K562 (cell line): ENCODE results near the gene CUL1. TPM values are rescaled to one million over a fixed set of nuclear protein-coding genes. Genes with fewer than 3 reads are reported as not detected.

Experiments used
- ATAC-seq: fragments of 200-7000 bp; cut with Tn5 transposase; 3 replicates; pipeline ENCODE4 v1.9.1; 2020; ENCODE audit warnings: moderate library complexity
- BruUV-seq: library from RNA; stranded (reverse); fragments of 400-500 nt; replicated peaks from 2 replicates; lab custom pipeline; 2021; lab: Mats Ljungman, UMichigan
- CTCF ChIA-PET: fragments of 300-600 bp; formaldehyde crosslinking; extraction: SDS; loops from one replicate; lab custom pipeline; 2021; ENCODE audit warnings: low intra/inter-chr PET ratio; lab: Yijun Ruan, JAX
- POLR2A ChIA-PET: fragments of 300-600, 350-650 bp; sonication (Branson Sonifier 250); formaldehyde crosslinking; extraction: SDS; loops from one replicate; lab custom pipeline; 2021; ENCODE audit warnings: antibody characterized with exemption, inconsistent platforms; lab: Yijun Ruan, JAX
- DNase-seq, 4 experiments: peaks; one replicate each; pipeline versions ENCODE4 v3.0.0 to v3.0.0-alpha.2; 2011 to 2018; ENCODE audit warnings: low spot score in 3 of 4, mixed read lengths in 3 of 4; ENCODE audit errors: extremely low read depth in 1 of 4
- FAIRE-seq: peaks from 2 replicates; lab custom pipeline; 2011; peaks lifted over from hg19 to GRCh38; lab: Jason Lieb, UNC
- H2AFZ ChIP-seq: 2 replicates; pipeline ENCODE4 v1.6.0; 2011; ENCODE audit warnings: low read depth, low read length, control low read depth, inconsistent platforms
- H3K27ac ChIP-seq: fragments of 200-600 bp; 3 replicates; pipeline ENCODE4 v1.8.0; 2011; ENCODE audit warnings: low read depth, mild to moderate bottlenecking, control low read depth, inconsistent platforms, low read length, moderate library complexity, mixed read lengths; ENCODE audit errors: extremely low read depth
- H3K27me3 ChIP-seq, 2 experiments: fragments of 300-600 bp in 1 of 2; 2 replicates in 1 of 2; 3 replicates in 1 of 2; pipeline versions ENCODE4 v1.6.0 to v1.8.0; 2011; ENCODE audit warnings: inconsistent platforms in 2 of 2, low read length in 2 of 2, mild to moderate bottlenecking in 1 of 2, mixed read lengths in 1 of 2, moderate library complexity in 1 of 2; ENCODE audit not compliant: control insufficient read depth in 2 of 2, insufficient read depth in 2 of 2
- H3K36me3 ChIP-seq: fragments of 300-600 bp; 3 replicates; pipeline ENCODE4 v1.8.0; 2011; ENCODE audit warnings: mild to moderate bottlenecking, low read length, inconsistent platforms; ENCODE audit not compliant: control insufficient read depth, insufficient read depth
- H3K4me1 ChIP-seq, 2 experiments: fragments of 200-600 bp in 1 of 2; replicated peaks in 1 of 2; 2 replicates in 1 of 2; 3 replicates in 1 of 2; pipeline versions ENCODE4 v1.5.1 to v1.8.0; 2011; ENCODE audit warnings: inconsistent platforms in 2 of 2, low read length in 2 of 2, mild to moderate bottlenecking in 1 of 2, mixed read lengths in 1 of 2, moderate library complexity in 1 of 2; ENCODE audit not compliant: control insufficient read depth in 2 of 2, insufficient read depth in 2 of 2
- H3K4me2 ChIP-seq: 2 replicates; pipeline ENCODE4 v1.6.1; 2011; ENCODE audit warnings: low read length, control low read depth, inconsistent platforms, mixed read lengths; ENCODE audit not compliant: insufficient read depth
- H3K4me3 ChIP-seq: fragments of 200-600 bp; sonication (generic), shearing (Covaris generic); 2 replicates; pipeline ENCODE4 v1.5.1; 2016; ENCODE audit warnings: control low read depth, inconsistent platforms
- H3K79me2 ChIP-seq: fragments of 200-600 bp; 3 replicates; pipeline ENCODE4 v1.8.0; 2011; ENCODE audit warnings: low read length, inconsistent platforms; ENCODE audit not compliant: control insufficient read depth, insufficient read depth
- H3K9ac ChIP-seq, 2 experiments: 2 replicates each; pipeline versions ENCODE4 v1.6.0 to v1.6.1; 2011; ENCODE audit warnings: low read depth in 2 of 2, low read length in 2 of 2, control low read depth in 1 of 2, inconsistent platforms in 1 of 2, mild to moderate bottlenecking in 1 of 2, mixed read lengths in 1 of 2; ENCODE audit not compliant: insufficient read depth in 1 of 2
- H3K9me1 ChIP-seq: one replicate; pipeline ENCODE4 v1.6.0; 2011; ENCODE audit warnings: inconsistent platforms, mild to moderate bottlenecking, low read length, moderate library complexity; ENCODE audit not compliant: control insufficient read depth, insufficient read depth
- H3K9me3 ChIP-seq: replicated peaks from 2 replicates; pipeline ENCODE4 v1.5.1; 2011; ENCODE audit warnings: low read depth, low read length, inconsistent platforms; ENCODE audit not compliant: control insufficient read depth, insufficient read depth
- H4K20me1 ChIP-seq: replicated peaks from 2 replicates; pipeline ENCODE4 v1.6.1; 2011; ENCODE audit warnings: low read length, inconsistent platforms, mixed read lengths; ENCODE audit not compliant: control insufficient read depth, insufficient read depth
- CC2D1A ChIP-seq: fragments of 450-650 bp; IDR thresholded peaks from 2 replicates; pipeline ENCODE4 v1.6.1; 2017; ENCODE audit warnings: mild to moderate bottlenecking
- ELF2 ChIP-seq: fragments of 250-450 bp; sonication (Bioruptor Pico); IDR thresholded peaks from 2 replicates; pipeline ENCODE4 v1.5.0; 2021; ENCODE audit warnings: mild to moderate bottlenecking
- ETV5 ChIP-seq: sonication (generic); formaldehyde crosslinking; IDR thresholded peaks from 2 replicates; pipeline ENCODE4 v1.4.0; 2020; ENCODE audit warnings: low read depth, mild to moderate bottlenecking, missing genetic modification reagents
- HNRNPLL ChIP-seq: fragments of 200-400 bp; formaldehyde crosslinking; IDR thresholded peaks from 2 replicates; pipeline ENCODE4 v1.6.1; 2017; ENCODE audit warnings: low read length, low read depth, mild to moderate bottlenecking; ENCODE audit not compliant: poor library complexity, severe bottlenecking
- MAZ ChIP-seq, 2 experiments: fragments of 450-650 bp in 1 of 2; sonication (generic) in 1 of 2; formaldehyde crosslinking; IDR thresholded peaks in 1 of 2; conservative IDR thresholded peaks in 1 of 2; 2 replicates each; pipeline versions ENCODE4 v1.4.0 to v1.5.0; 2020; ENCODE audit warnings: mild to moderate bottlenecking in 1 of 2, missing genetic modification reagents in 1 of 2
- NR2C1 ChIP-seq, 2 experiments: fragments of 450-650 bp; IDR thresholded peaks; 2 replicates each; pipeline ENCODE4 v1.6.1; 2017; ENCODE audit warnings: mild to moderate bottlenecking in 2 of 2, antibody characterized with exemption in 1 of 2, inconsistent platforms in 1 of 2, missing compliant biosample characterization in 1 of 2, missing genetic modification characterization in 1 of 2
- NR3C1 ChIP-seq: sonication (generic); formaldehyde crosslinking; IDR thresholded peaks from 2 replicates; pipeline ENCODE4 v1.8.1; 2022; ENCODE audit warnings: missing genetic modification reagents
- TAF9B ChIP-seq: fragments of 450-650 bp; IDR thresholded peaks from 2 replicates; pipeline ENCODE4 v1.6.1; 2018; ENCODE audit warnings: mild to moderate bottlenecking; ENCODE audit not compliant: partially characterized antibody
- TSC22D4 ChIP-seq: fragments of 450-650 bp; IDR thresholded peaks from 2 replicates; pipeline ENCODE4 v1.6.1; 2016; ENCODE audit warnings: missing genetic modification characterization, missing biosample characterization, control low read depth
- ZNF3 ChIP-seq: fragments of 250-450 bp; sonication (Bioruptor Pico); IDR thresholded peaks from 2 replicates; pipeline ENCODE4 v1.5.0; 2021; ENCODE audit warnings: mild to moderate bottlenecking, moderate library complexity
- WGBS: fragments of 100-300 bp; shearing (Covaris generic); methylation state at CpG from one replicate; pipeline ENCODE4 v1.1.6; 2016; ENCODE audit warnings: low coverage, mixed read lengths; ENCODE audit not compliant: insufficient coverage; ENCODE audit errors: missing lambda C conversion rate; 5-methylcytosine and 5-hydroxymethylcytosine counted together
- in situ Hi-C: fragments of 300-500 bp; cut with MboI; formaldehyde crosslinking; loops from 4 replicates; pipeline ENCODE4 v1.15.0; 2018; ENCODE audit warnings: inconsistent platforms, mixed read lengths
- intact Hi-C: fragments of 100-400 bp; cut with micrococcal nuclease; formaldehyde crosslinking; loops from 2 replicates; pipeline ENCODE4 v1.14.2; 2022
- polyA plus RNA-seq, 8 experiments: library from polyadenylated mRNA; depleted of rRNA in 4 of 8; stranded (reverse) in 5 of 8; unstranded in 3 of 8; fragments of >200 nt; fragmentation: Nextera tagmentation in 2 of 8; fragmentation: Illumina TruSeq in 1 of 8; extraction: Ambion mirVana in 2 of 8; extraction: Trizol in 1 of 8; gene quantifications; 2 replicates each; pipeline versions ENCODE4 v1.2.1 to v1.2.3, GENCODE V29; 2011 to 2014; ENCODE audit warnings: inconsistent platforms in 1 of 8, missing spikeins in 1 of 8
- total RNA-seq, 7 experiments: library from RNA; depleted of rRNA in 6 of 7; stranded (reverse); fragments of >200 nt in 6 of 7; fragmentation: Illumina TruSeq in 2 of 7; extraction: Trizol in 2 of 7; gene quantifications; 2 replicates each; pipeline versions ENCODE4 v1.2.1 to v1.2.3, GENCODE V29; 2011 to 2021; ENCODE audit warnings: low replicate concordance in 1 of 7
- TF ChIP-seq, protein P1 (sequence below): sonication (generic); formaldehyde crosslinking; IDR thresholded peaks from 2 replicates; pipeline ENCODE4 v1.8.0; 2023; ENCODE audit warnings: mild to moderate bottlenecking, missing genetic modification reagents
- TF ChIP-seq, protein P2 (sequence below), 3 experiments: fragments of 200-800 bp in 1 of 3; sonication (Bioruptor generic) in 1 of 3; sonication (generic) in 1 of 3; formaldehyde crosslinking in 1 of 3; IDR thresholded peaks; 2 replicates each; pipeline versions ENCODE4 v1.6.1 to v1.8.0; 2016 to 2022; ENCODE audit warnings: mild to moderate bottlenecking in 2 of 3, missing compliant biosample characterization in 2 of 3, missing genetic modification characterization in 2 of 3, missing genetic modification reagents in 1 of 3
- TF ChIP-seq, protein P3 (sequence below), 2 experiments: fragments of 450-650 bp in 1 of 2; sonication (generic) in 1 of 2; formaldehyde crosslinking; conservative IDR thresholded peaks; 2 replicates each; pipeline versions ENCODE4 v1.4.0 to v1.8.1; 2020 to 2022; ENCODE audit warnings: mild to moderate bottlenecking in 1 of 2, missing genetic modification reagents in 1 of 2
- TF ChIP-seq, protein P4 (sequence below): sonication (generic); formaldehyde crosslinking; IDR thresholded peaks from 2 replicates; pipeline ENCODE4 v1.8.0; 2022; ENCODE audit warnings: mild to moderate bottlenecking, missing genetic modification reagents

The CUL1 gene
- total and polyA plus RNA-seq, 9 of the 15 experiments (the other 6 are each of a cell fraction or from before 2014, with no cell fraction given) = 31.5 to 107 (median 96.5) TPM

DNA sequence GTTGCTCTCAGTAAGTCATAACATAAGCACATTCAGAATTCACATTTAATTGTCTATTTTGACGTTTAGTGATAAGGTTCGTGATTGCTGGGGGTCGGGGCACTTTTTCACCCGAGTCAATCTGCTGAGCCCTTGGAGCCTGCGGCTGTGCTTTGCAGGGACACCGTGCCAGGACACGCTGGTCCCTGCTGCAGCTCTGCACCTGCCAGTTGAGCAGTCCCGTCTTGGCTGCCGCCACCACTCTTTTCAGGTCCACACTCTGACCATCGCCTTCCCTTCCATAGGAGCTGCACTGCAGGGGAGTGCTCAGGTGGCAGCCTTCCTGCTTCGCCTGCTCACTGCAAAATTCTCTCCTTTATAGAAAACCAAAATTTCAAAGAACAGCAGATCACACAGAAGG is 36.4 kb downstream of the CUL1 start:
- H3K79me2 ChIP-seq = peaks cover 76% of the 10 kb centered on the region
- BruUV-seq = no TSS peak
- no peaks in the 10 kb centered on the region for H3K9me1 ChIP-seq
- peaks cover 7 to 9% of the 10 kb centered on the region in 2 experiments; a peak in 3 of 5 replicates for H3K4me1 ChIP-seq
- ChIA-PET POLR2A (no interaction called here), CTCF (no interaction called here)
- ATAC-seq = no peak
- no peaks in the 10 kb centered on the region for H3K27me3 ChIP-seq
- no peak for DNase-seq
- peaks cover 95% of the 10 kb centered on the region for H3K36me3 ChIP-seq
- FAIRE-seq = no peak
- no peak overlapping the region for H3K9ac ChIP-seq
- no peak overlapping the region for H3K4me3 ChIP-seq
- H3K9me3 ChIP-seq = no peaks in the 10 kb centered on the region
- 79% methylated on average over 11 of the region's 11 CpGs for WGBS
- H4K20me1 ChIP-seq = no peaks in the 10 kb centered on the region; the same call in none of the 2 replicates
- in situ Hi-C loops = no loop called here
- intact Hi-C loops = no loop called here
- H2AFZ ChIP-seq = no peak overlapping the region
- H3K4me2 ChIP-seq = no peak overlapping the region
- no peak overlapping the region for H3K27ac ChIP-seq
- TF ChIP-seq TSC22D4 (tag) = no peak
- TF ChIP-seq NR2C1 (IDR thresholded peaks at IDR 0.05) = no peak
- no peak for TF ChIP-seq NR2C1 (tag; IDR thresholded peaks at IDR 0.05)
- TF ChIP-seq CC2D1A = no peak
- TF ChIP-seq ZNF3 (CRISPR knock-in tag) = no peak
- no peak for TF ChIP-seq NR3C1 (CRISPR knock-in tag)
- TF ChIP-seq MAZ (CRISPR knock-in tag; conservative IDR thresholded peaks at IDR 0.05 in 1 of 2, IDR thresholded peaks at IDR 0.05 in 1 of 2) = no peak
- TF ChIP-seq TAF9B = no peak
- TF ChIP-seq, protein P1, sequence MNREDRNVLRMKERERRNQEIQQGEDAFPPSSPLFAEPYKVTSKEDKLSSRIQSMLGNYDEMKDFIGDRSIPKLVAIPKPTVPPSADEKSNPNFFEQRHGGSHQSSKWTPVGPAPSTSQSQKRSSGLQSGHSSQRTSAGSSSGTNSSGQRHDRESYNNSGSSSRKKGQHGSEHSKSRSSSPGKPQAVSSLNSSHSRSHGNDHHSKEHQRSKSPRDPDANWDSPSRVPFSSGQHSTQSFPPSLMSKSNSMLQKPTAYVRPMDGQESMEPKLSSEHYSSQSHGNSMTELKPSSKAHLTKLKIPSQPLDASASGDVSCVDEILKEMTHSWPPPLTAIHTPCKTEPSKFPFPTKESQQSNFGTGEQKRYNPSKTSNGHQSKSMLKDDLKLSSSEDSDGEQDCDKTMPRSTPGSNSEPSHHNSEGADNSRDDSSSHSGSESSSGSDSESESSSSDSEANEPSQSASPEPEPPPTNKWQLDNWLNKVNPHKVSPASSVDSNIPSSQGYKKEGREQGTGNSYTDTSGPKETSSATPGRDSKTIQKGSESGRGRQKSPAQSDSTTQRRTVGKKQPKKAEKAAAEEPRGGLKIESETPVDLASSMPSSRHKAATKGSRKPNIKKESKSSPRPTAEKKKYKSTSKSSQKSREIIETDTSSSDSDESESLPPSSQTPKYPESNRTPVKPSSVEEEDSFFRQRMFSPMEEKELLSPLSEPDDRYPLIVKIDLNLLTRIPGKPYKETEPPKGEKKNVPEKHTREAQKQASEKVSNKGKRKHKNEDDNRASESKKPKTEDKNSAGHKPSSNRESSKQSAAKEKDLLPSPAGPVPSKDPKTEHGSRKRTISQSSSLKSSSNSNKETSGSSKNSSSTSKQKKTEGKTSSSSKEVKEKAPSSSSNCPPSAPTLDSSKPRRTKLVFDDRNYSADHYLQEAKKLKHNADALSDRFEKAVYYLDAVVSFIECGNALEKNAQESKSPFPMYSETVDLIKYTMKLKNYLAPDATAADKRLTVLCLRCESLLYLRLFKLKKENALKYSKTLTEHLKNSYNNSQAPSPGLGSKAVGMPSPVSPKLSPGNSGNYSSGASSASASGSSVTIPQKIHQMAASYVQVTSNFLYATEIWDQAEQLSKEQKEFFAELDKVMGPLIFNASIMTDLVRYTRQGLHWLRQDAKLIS = no peak
- TF ChIP-seq, protein P2, sequence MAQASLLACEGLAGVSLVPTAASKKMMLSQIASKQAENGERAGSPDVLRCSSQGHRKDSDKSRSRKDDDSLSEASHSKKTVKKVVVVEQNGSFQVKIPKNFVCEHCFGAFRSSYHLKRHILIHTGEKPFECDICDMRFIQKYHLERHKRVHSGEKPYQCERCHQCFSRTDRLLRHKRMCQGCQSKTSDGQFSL (CRISPR knock-in tag; IDR thresholded peaks at IDR 0.05) = no peak
- TF ChIP-seq, protein P2 (tag; IDR thresholded peaks at IDR 0.05) = no peak
- TF ChIP-seq, protein P3, sequence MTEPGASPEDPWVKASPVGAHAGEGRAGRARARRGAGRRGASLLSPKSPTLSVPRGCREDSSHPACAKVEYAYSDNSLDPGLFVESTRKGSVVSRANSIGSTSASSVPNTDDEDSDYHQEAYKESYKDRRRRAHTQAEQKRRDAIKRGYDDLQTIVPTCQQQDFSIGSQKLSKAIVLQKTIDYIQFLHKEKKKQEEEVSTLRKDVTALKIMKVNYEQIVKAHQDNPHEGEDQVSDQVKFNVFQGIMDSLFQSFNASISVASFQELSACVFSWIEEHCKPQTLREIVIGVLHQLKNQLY (CRISPR knock-in tag; conservative IDR thresholded peaks at IDR 0.05) = no peak
- TF ChIP-seq, protein P4, sequence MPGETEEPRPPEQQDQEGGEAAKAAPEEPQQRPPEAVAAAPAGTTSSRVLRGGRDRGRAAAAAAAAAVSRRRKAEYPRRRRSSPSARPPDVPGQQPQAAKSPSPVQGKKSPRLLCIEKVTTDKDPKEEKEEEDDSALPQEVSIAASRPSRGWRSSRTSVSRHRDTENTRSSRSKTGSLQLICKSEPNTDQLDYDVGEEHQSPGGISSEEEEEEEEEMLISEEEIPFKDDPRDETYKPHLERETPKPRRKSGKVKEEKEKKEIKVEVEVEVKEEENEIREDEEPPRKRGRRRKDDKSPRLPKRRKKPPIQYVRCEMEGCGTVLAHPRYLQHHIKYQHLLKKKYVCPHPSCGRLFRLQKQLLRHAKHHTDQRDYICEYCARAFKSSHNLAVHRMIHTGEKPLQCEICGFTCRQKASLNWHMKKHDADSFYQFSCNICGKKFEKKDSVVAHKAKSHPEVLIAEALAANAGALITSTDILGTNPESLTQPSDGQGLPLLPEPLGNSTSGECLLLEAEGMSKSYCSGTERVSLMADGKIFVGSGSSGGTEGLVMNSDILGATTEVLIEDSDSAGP (CRISPR knock-in tag) = no peak
- no peak for TF ChIP-seq HNRNPLL
- no peak for TF ChIP-seq ELF2 (CRISPR knock-in tag)
- TF ChIP-seq ETV5 (CRISPR knock-in tag) = no peak
